ENCODE data around the gene CELF4.

DNA sequence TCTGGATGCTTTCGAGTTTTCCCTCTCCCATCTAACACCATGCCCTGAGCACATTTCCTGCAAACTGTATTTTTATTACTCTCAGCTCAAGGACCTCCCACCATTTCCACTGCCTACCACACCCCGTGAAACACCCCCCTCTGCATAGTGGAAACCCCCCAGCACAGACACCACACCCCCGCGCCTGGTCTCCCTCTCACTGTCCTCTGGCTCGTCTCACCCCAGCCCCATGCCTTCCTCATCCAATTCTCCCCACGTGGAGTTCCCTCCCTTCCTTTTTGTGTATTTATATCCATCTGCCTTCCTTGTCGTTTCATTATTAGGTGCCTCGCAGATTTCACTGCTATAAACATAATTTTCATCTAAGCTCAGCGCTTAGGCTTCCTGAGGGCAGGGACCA lies 307.5 kb downstream of the CELF4 start:
- TF ChIP-seq, protein P1, sequence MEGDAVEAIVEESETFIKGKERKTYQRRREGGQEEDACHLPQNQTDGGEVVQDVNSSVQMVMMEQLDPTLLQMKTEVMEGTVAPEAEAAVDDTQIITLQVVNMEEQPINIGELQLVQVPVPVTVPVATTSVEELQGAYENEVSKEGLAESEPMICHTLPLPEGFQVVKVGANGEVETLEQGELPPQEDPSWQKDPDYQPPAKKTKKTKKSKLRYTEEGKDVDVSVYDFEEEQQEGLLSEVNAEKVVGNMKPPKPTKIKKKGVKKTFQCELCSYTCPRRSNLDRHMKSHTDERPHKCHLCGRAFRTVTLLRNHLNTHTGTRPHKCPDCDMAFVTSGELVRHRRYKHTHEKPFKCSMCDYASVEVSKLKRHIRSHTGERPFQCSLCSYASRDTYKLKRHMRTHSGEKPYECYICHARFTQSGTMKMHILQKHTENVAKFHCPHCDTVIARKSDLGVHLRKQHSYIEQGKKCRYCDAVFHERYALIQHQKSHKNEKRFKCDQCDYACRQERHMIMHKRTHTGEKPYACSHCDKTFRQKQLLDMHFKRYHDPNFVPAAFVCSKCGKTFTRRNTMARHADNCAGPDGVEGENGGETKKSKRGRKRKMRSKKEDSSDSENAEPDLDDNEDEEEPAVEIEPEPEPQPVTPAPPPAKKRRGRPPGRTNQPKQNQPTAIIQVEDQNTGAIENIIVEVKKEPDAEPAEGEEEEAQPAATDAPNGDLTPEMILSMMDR (IDR thresholded peaks at IDR 0.05), result no peak
- TF ChIP-seq POLR2A (IDR thresholded peaks at IDR 0.05), result no peak

Measured in breast epithelium (tissue), 3 donors.